RPMI8226 (cell line): ENCODE measurements around the gene DMBX1.
A peak's percentile ranks its signal among the peaks of the same experiment; 100 is the strongest.

Experiments
- DNase-seq: peaks from one replicate; pipeline ENCODE4 v3.0.0-alpha.2; 2015

Gene DMBX1

GRCh38 chr1:46508757-46509156 lies 19.1 kb downstream of the DMBX1 start:
- DNase-seq, result no peak

DNA sequence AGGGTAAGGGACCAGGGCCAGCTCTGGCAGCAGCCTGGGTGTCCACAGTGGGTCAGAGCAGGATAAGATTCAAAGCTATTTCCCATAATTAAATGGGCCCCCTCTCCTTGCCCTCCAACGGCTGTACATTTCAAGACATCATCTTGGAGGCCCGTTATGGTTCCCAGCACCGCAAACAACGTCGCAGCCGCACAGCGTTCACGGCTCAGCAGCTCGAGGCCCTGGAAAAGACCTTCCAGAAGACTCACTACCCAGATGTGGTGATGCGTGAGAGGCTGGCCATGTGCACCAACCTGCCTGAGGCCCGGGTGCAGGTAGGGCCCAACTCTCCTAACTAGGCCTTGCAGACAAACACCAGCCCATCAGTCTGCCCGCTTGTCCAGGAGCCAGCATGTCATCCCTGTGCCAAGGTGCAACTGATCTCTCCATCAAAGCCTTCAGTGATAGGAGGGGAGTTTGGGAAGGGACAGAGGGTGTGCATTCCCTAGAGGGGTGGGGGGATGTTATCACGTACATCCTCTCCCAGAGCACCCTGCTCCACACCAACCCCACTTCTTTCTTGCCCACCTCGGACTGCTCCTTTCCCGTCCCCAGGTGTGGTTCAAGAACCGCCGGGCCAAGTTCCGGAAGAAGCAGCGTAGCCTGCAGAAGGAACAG lies 20.8 kb downstream of the DMBX1 start:
- no peak for DNase-seq

DNA sequence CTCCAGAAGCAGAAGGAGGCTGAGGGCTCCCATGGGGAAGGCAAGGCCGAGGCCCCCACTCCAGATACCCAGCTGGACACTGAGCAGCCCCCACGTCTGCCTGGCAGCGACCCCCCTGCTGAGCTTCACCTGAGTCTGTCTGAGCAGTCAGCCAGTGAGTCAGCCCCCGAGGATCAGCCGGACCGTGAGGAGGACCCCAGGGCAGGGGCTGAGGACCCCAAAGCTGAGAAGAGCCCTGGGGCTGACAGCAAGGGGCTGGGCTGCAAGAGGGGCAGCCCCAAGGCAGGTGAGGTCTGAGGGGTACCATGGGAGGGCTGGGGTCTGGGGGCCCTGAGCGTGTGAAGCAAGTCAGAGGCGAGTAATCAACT lies 21.3 kb downstream of the DMBX1 start:
- DNase-seq, result no peak

DNA sequence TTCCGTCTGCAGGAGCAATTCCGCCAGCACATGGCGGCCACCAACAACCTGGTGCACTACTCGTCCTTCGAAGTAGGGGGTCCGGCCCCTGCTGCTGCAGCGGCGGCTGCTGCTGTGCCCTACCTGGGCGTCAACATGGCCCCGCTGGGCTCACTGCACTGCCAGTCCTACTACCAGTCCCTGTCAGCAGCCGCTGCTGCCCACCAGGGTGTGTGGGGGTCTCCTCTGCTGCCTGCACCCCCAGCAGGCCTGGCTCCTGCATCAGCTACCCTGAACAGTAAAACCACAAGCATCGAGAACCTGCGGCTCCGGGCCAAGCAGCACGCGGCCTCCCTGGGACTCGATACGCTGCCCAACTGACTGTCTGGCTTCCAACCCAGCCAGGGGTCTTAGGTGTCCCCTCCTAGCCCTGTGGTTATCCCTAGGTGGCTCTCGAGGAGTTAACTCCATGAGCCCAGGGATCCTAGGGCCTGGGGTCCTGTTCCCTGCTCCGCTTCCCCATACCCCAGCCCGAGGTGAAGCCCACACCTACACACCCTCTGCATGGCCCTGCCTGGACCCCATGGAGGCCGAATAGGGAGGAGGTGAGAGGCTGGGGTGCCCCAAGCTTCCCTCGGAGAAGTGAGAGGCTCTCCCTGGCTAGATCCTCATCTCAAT lies 22.6 kb downstream of the DMBX1 start:
- no peak for DNase-seq

GRCh38 chr1:46512792-46513190 lies 23.2 kb downstream of the DMBX1 start:
- no peak for DNase-seq

- no peak for DNase-seq
Measured at GRCh38 chr1:46513536-46513935, 23.9 kb downstream of the DMBX1 start.

DNA sequence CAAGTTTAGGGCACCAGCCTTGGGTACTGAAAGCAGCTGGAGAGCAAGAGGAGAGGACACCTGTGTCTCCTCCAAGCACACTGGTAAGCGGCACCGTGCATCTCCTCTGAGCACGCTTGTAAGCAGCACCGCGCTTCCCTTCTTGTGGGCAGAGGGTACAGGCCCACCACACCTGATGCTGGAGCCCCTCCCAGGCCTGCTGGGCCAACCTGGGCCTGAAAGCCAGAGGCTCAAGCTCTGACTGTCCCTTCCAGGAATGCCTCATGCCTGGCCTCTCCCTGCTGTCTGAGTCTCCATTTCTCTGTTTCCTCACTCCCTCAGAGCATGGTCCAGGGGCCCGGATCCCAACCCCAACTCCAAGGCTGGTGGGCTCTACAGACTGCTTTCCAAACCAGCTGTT lies 25.9 kb downstream of the DMBX1 start:
- no peak for DNase-seq

DNA sequence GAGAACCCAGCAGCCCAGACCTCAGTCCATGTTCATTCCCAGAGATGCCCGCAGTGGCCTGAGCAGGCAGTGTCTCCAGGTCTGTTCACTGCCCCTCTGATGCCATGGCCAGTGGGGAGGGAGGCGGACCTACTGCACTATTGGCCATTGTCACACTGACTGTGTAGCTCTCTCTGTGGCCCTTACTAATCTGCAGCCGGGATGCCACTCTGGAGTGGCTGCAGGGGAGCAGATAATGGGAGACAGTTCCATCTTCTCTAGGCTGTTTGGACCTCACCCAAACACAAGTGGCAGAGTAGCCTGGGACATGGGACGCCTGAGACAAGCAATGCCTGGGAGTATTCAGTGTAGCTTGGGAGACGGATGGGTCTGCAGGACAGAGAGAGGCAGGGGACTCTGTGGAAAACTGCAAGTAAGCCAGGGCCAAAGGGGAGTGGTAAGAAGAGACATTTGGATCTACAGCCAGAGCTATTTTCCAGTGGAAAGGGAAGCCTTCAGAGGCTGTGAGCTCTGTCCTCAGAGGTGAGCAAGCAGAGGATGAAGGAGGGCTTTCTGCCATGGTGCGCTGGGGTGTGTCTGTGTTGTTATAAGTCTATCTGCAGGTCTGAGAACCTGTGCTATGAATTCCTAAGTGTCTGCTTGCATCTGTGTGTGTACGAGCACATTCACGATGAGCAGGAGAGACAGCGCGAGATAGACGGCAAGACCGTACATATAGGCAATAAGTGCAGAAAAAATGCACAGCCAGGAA lies 26.7 kb downstream of the DMBX1 start:
- DNase-seq, result no peak

DNA sequence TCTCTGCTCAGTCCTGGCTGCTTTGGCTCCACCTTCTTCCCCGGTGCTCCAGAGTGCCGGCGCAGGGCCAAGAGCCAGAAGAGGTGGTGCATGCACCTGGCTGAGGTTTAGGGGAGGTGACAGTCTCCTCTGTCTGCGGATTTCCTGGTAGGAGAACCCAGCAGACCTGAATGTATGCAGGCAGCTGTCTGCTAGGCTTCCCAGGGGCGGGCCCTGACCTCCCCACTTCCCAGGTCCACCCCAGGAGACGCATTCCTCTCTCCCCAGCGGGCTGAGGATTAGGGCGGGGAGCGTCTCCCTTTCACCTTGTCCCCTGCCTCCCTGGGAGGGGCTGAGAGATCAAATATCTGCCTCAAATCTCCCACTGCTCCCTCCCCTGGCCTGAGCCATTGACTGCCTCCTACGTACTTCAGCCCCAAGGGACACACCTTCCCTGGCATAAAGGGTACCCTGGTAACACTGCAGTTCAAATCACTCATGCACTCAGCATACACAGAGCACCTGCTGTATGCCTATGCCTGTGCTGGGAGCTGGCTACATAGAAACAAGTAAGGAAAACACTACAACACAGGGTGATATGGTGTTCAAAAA lies 27.5 kb downstream of the DMBX1 start:
- peak; percentile 97 for DNase-seq

DNA sequence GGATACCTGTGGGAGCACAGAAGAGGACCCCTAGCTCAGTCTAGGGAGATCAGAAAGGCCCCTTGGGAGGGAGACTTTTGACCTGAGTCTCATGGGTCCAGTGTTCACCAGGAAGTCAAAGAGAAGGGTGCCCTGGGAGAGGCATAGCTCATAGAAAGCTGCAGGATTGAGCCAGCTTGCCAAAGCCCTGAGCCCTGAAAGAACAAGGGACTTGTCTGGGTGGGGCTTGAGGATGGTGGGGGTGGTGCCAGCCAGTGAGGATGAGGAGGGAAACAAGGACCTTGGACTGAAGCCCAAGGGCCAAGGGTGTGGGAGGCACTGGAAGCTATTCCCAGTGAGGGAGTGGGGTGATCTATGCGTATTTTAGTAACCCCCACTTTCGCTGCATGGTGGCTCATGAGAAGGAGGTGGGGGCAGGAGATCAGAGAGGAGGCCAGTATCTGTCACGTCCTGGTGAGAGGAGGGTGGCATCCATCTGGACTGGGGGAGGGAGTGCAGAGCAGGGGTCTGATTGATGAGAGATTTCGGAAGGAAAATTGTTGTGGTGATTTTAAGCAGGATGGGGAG lies 28.4 kb downstream of the DMBX1 start:
- DNase-seq, result no peak

- DNase-seq, result no peak
Measured at GRCh38 chr1:46519209-46519608, 29.6 kb downstream of the DMBX1 start.

GRCh38 chr1:46520063-46520911 lies 30.7 kb downstream of the DMBX1 start:
- no peak for DNase-seq

DNA sequence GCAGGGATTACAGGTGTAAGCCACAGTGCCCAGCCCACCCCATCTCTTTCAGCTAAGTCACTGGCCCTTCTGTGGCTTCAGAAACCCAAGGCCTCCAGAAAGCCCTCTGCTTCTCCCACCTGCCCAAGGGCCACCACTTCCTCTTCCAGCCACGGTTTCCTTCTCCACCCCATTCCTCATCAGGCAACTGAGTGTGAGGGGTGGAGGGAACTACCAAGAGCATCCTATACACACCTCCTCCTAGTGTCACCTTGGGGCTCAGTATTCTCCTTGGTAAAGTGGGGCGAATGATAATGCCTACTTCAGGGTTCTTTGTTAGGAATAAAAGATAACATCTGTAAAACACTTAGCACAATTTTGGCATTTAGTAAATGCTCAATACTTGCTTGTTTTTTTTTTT lies 31.8 kb downstream of the DMBX1 start:
- no peak for DNase-seq

DNA sequence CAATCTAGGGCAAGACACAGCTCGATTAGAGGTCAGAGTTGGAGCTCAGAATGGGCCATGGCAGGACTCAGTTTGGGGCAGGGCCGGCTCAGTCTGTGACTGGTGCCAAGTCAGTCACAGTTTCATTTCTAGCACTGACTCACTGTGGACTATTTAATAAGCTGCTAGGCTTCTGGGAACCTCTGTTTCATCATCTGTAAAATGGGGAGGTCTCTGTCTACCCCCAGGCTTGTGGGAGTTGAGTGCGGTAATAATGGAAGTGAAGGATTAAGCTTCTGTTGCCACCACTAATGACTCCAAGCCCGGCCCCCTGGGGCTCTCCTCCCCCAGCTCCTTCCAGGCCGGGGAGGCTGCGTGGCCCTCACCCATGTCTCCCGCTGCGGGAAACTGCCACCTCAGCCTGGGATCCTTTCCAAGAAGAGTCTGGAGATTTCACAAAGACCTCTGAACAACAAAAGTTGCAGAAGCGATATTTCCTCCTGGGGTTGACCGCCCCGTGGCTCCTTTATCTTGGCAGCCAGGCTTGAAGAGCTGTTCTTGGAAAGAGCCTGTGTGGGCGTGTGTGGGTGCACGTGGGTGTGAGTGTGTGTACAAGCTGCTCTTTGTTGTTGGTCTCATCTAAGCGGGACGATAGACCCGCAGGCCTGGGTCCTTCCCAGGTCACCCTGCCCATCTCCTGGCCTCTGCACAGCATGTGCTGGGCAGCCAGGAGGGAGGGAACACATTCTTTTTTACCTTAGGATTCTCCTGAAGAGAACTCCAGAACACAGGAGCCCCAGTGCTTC lies 32.7 kb downstream of the DMBX1 start:
- peak; percentile 55 for DNase-seq

DNA sequence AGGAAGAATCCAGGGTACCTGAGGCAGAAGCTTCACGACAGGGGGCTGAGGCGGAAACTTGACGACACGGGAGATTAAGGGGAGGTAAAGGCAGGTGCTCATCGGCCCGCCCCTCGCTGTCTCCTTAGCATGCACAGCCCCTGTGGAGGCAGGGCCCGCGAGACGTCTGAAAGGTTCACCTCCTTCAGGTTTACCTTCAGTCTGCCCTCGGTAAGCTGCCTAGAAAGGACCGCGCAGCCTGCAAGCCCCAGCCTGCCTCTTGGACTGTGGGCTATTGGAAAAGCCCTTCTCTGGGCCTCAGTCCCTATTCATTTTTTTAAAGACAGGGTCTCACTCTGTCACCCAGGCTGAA lies 33.3 kb downstream of the DMBX1 start:
- no peak for DNase-seq

GRCh38 chr1:46523496-46524353 lies 34.1 kb downstream of the DMBX1 start:
- peak; percentile 43 for DNase-seq

GRCh38 chr1:46524843-46525242 lies 35.2 kb downstream of the DMBX1 start:
- DNase-seq, result no peak

GRCh38 chr1:46525253-46525983 lies 35.8 kb downstream of the DMBX1 start:
- no peak for DNase-seq

GRCh38 chr1:46526013-46526690 lies 36.5 kb downstream of the DMBX1 start:
- no peak for DNase-seq
